HEK293T (cell line): ENCODE measurements around the gene ZSCAN25.

Experiments used
- ARNT ChIP-seq: fragments of 450-650 bp; IDR thresholded peaks from 2 replicates; pipeline ENCODE4 v1.6.1; 2017; ENCODE audit warnings: mild to moderate bottlenecking
- ELF4 ChIP-seq: fragments of 450-650 bp; IDR thresholded peaks from 2 replicates; pipeline ENCODE4 v1.6.1; 2017; ENCODE audit warnings: antibody characterized with exemption
- FOXA1 ChIP-seq: fragments of 450-650 bp; IDR thresholded peaks from 2 replicates; pipeline ENCODE4 v1.6.1; 2016; ENCODE audit warnings: mild to moderate bottlenecking
- FOXM1 ChIP-seq: fragments of 450-650 bp; IDR thresholded peaks from 2 replicates; pipeline ENCODE4 v1.6.1; 2017; ENCODE audit warnings: mild to moderate bottlenecking, borderline replicate concordance
- HDGF ChIP-seq: fragments of 450-650 bp; IDR thresholded peaks from 2 replicates; pipeline ENCODE4 v1.6.1; 2017; ENCODE audit warnings: antibody characterized with exemption, borderline replicate concordance
- ZNF384 ChIP-seq: fragments of 450-650 bp; IDR thresholded peaks from 2 replicates; pipeline ENCODE4 v1.6.1; 2016

GRCh38 chr7:99672573-99672972 is 55.8 kb downstream of the ZSCAN25 start:
- TF ChIP-seq ZNF384 (no peak), ARNT (no peak), FOXM1 (no peak), ELF4 (no peak), HDGF (no peak), FOXA1 (no peak)
